ENCODE results near the gene SBNO2. TPM values are rescaled to one million over a fixed set of nuclear protein-coding genes. Genes with fewer than 3 reads are reported as not detected.

SBNO2 gene
- total and polyA plus RNA-seq, 12 donors: 12.6 to 61.3 (median 16.1) TPM

- intact Hi-C loops (cut with DNase I): no loop called here
- DNase-seq (no peak), ATAC-seq (no peak)
- no peak for TF ChIP-seq CTCF (IDR thresholded peaks at IDR 0.05)
- no peak overlapping the region for H3K4me3 ChIP-seq
- H3K4me1 ChIP-seq: peaks cover 0 to 14% (median 11%) of the 10 kb centered on the region in 9 donors
- peaks cover 0 to 22% (median 15%) of the 10 kb centered on the region in 7 donors for H3K27me3 ChIP-seq
- 88 to 90% methylated on average over 5 of the region's 5 CpGs for WGBS, 2 donors
- H3K27ac ChIP-seq: no peak overlapping the region
- H3K36me3 ChIP-seq: peaks cover 0 to 38% (median 0%) of the 10 kb centered on the region in 9 donors
- H3K9me3 ChIP-seq: peaks cover 0 to 52% (median 33%) of the 10 kb centered on the region in 11 donors
Observed at GRCh38 chr19:1060689-1061088, 113.4 kb downstream of the SBNO2 start.

GRCh38 chr19:1058112-1058511, 116.0 kb downstream of the SBNO2 start:
- DNase-seq: no peak

More at GRCh38 chr19:1058112-1058511, 116.0 kb downstream of the SBNO2 start:
- ATAC-seq: no peak
- Histone ChIP-seq H3K4me3 (no peak overlapping the region), H3K27ac (no peak overlapping the region), H3K27me3 (no peaks in the 10 kb centered on the region), H3K4me1 (no peaks in the 10 kb centered on the region), H3K9me3 (peaks cover 0 to 65% (median 34%) of the 10 kb centered on the region in 11 donors), H3K36me3 (peaks cover 0 to 39% (median 0%) of the 10 kb centered on the region in 9 donors)
- 96% methylated on average over 5 of the region's 5 CpGs for WGBS, 2 donors
- intact Hi-C loops (cut with DNase I): no loop called here
- TF ChIP-seq CTCF (IDR thresholded peaks at IDR 0.05): no peak

Other genes with a start within 250 kb of the SBNO2 start
- gene ARID3A, start 248.2 kb downstream of the SBNO2 start, total RNA-seq: 10 to 100 TPM in 1 of 10 donors, 1 to 10 TPM in 9; 3.0 to 11.7 (median 5.3) TPM
- gene ARID3A, start 248.2 kb downstream of the SBNO2 start, polyA plus RNA-seq: 1 to 10 TPM; 3.7 to 4.2 TPM
- 10 to 100 TPM; 17.3 to 25.0 (median 20.3) TPM for gene WDR18, start 189.9 kb downstream of the SBNO2 start, total RNA-seq
- 10 to 100 TPM; 44.0 to 66.4 TPM for gene WDR18, start 189.9 kb downstream of the SBNO2 start, polyA plus RNA-seq
- gene GRIN3B, start 173.8 kb downstream of the SBNO2 start, total RNA-seq: under 1 TPM in 3 of 10 donors, not detected in 7; 0.08 to 0.10 (median 0.09) TPM
- gene GRIN3B, start 173.8 kb downstream of the SBNO2 start, polyA plus RNA-seq: under 1 TPM in 1 of 2 donors, not detected in 1; 0.01 TPM
- 100 to 1,000 TPM in 8 of 10 donors, 10 to 100 TPM in 2; 94.3 to 141 (median 111) TPM for gene TMEM259, start 153.1 kb downstream of the SBNO2 start, total RNA-seq
- 100 to 1,000 TPM; 144 to 289 TPM for gene TMEM259, start 153.1 kb downstream of the SBNO2 start, polyA plus RNA-seq
- not detected for gene RNU6-2, start 152.7 kb downstream of the SBNO2 start, total RNA-seq
- not detected for gene RNU6-2, start 152.7 kb downstream of the SBNO2 start, polyA plus RNA-seq
- gene CNN2, start 147.7 kb downstream of the SBNO2 start, total RNA-seq: 100 to 1,000 TPM in 2 of 10 donors, 10 to 100 TPM in 8; 33.0 to 117 (median 63.5) TPM
- gene CNN2, start 147.7 kb downstream of the SBNO2 start, polyA plus RNA-seq: 10 to 100 TPM; 49.0 to 61.2 TPM
- 10 to 100 TPM in 1 of 10 donors, 1 to 10 TPM in 9; 4.3 to 18.1 (median 5.6) TPM for gene ABCA7, start 134.2 kb downstream of the SBNO2 start, total RNA-seq
- 10 to 100 TPM in 1 of 2 donors, 1 to 10 TPM in 1; 2.7 to 23.4 TPM for gene ABCA7, start 134.2 kb downstream of the SBNO2 start, polyA plus RNA-seq
- gene ARHGAP45, start 107.1 kb downstream of the SBNO2 start, total RNA-seq: 10 to 100 TPM in 1 of 10 donors, 1 to 10 TPM in 9; 1.9 to 27.4 (median 4.1) TPM
- gene ARHGAP45, start 107.1 kb downstream of the SBNO2 start, polyA plus RNA-seq: 1 to 10 TPM; 4.4 to 8.6 TPM
- gene POLR2E, start 78.9 kb downstream of the SBNO2 start, total RNA-seq: 100 to 1,000 TPM; 111 to 215 (median 134) TPM
- 100 to 1,000 TPM; 116 to 212 TPM for gene POLR2E, start 78.9 kb downstream of the SBNO2 start, polyA plus RNA-seq
- 100 to 1,000 TPM; 244 to 405 (median 299) TPM for gene GPX4, start 70.3 kb downstream of the SBNO2 start, total RNA-seq
- gene GPX4, start 70.3 kb downstream of the SBNO2 start, polyA plus RNA-seq: 100 to 1,000 TPM; 461 to 487 TPM
- gene STK11, start 31.5 kb upstream of the SBNO2 start, total RNA-seq: 10 to 100 TPM; 43.7 to 71.6 (median 46.6) TPM
- gene STK11, start 31.5 kb upstream of the SBNO2 start, polyA plus RNA-seq: 10 to 100 TPM; 41.1 to 70.4 TPM
- gene CBARP, start 63.7 kb upstream of the SBNO2 start, total RNA-seq: 1 to 10 TPM in 9 of 10 donors, under 1 TPM in 1; 0.96 to 2.2 (median 1.4) TPM
- gene CBARP, start 63.7 kb upstream of the SBNO2 start, polyA plus RNA-seq: 1 to 10 TPM in 1 of 2 donors, under 1 TPM in 1; 0.73 to 1.3 TPM
- gene ATP5F1D, start 67.5 kb upstream of the SBNO2 start, total RNA-seq: 100 to 1,000 TPM; 491 to 770 (median 553) TPM
- gene ATP5F1D, start 67.5 kb upstream of the SBNO2 start, polyA plus RNA-seq: 1,000 to 10,000 TPM in 1 of 2 donors, 100 to 1,000 TPM in 1; 821 to 2,879 TPM
- 100 to 1,000 TPM in 2 of 10 donors, 10 to 100 TPM in 8; 45.9 to 236 (median 68.5) TPM for gene MIDN, start 74.3 kb upstream of the SBNO2 start, total RNA-seq
- gene MIDN, start 74.3 kb upstream of the SBNO2 start, polyA plus RNA-seq: 10 to 100 TPM; 22.7 to 48.6 TPM
- 100 to 1,000 TPM; 227 to 356 (median 280) TPM for gene CIRBP, start 95.1 kb upstream of the SBNO2 start, total RNA-seq
- 100 to 1,000 TPM; 180 to 344 TPM for gene CIRBP, start 95.1 kb upstream of the SBNO2 start, polyA plus RNA-seq
- 10 to 100 TPM in 7 of 10 donors, 1 to 10 TPM in 3; 8.2 to 19.0 (median 12.7) TPM for gene FAM174C, start 101.3 kb upstream of the SBNO2 start, total RNA-seq
- gene FAM174C, start 101.3 kb upstream of the SBNO2 start, polyA plus RNA-seq: 10 to 100 TPM; 40.2 to 70.2 TPM
- under 1 TPM in 1 of 10 donors, not detected in 9; 0.45 TPM for gene EFNA2, start 111.6 kb upstream of the SBNO2 start, total RNA-seq
- gene EFNA2, start 111.6 kb upstream of the SBNO2 start, polyA plus RNA-seq: under 1 TPM in 1 of 2 donors, not detected in 1; 0.04 TPM
- gene NDUFS7, start 209.6 kb upstream of the SBNO2 start, total RNA-seq: 100 to 1,000 TPM; 248 to 446 (median 377) TPM
- gene NDUFS7, start 209.6 kb upstream of the SBNO2 start, polyA plus RNA-seq: 100 to 1,000 TPM; 307 to 498 TPM
- 10 to 100 TPM; 53.4 to 89.2 (median 72.1) TPM for gene GAMT, start 227.3 kb upstream of the SBNO2 start, total RNA-seq
- 100 to 1,000 TPM in 1 of 2 donors, 10 to 100 TPM in 1; 30.8 to 260 TPM for gene GAMT, start 227.3 kb upstream of the SBNO2 start, polyA plus RNA-seq
- 100 to 1,000 TPM in 2 of 10 donors, 10 to 100 TPM in 8; 56.7 to 111 (median 73.8) TPM for gene DAZAP1, start 233.3 kb upstream of the SBNO2 start, total RNA-seq
- 10 to 100 TPM; 82.6 to 91.3 TPM for gene DAZAP1, start 233.3 kb upstream of the SBNO2 start, polyA plus RNA-seq

Measured in heart right ventricle (tissue), 16 donors.